ENCODE measurements around the gene MARCHF4. TPM values are rescaled to one million over a fixed set of nuclear protein-coding genes. Genes with fewer than 3 reads are reported as not detected.
"Not testable (repeated sequence)": the region's sequence is repeated elsewhere in the genome, so short reads cannot be mapped to it uniquely, and the experiment has no call there.

Gene MARCHF4
- polyA plus RNA-seq, 1 donor, result 0.08 TPM

DNA sequence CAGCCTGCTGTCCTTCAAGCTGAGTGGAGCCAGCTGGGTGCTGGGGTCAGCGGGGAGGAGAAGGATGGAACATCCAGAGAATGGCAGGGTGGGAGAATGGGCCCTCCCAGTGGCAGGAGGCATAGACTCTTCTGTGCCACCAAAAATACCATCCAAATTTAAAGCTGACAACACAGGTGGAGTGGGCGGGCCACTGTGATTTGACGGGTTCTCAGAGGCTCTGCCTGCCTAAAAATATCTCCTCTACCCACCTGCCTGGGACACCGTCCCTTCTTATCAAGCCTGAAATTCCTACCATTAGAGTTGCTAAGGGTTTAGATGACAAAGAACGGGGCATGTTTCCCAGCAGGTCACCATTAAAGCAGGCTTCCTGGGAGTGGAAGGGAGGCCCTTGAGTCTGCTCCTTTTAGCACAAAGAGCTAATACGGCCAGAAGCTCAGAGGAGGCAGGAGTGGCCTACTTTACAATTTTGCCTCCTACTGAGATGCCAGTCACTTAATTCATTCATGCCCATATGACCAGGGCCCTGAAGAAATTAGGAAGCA lies 19.8 kb upstream of the MARCHF4 start:
- no peak for DNase-seq

DNA sequence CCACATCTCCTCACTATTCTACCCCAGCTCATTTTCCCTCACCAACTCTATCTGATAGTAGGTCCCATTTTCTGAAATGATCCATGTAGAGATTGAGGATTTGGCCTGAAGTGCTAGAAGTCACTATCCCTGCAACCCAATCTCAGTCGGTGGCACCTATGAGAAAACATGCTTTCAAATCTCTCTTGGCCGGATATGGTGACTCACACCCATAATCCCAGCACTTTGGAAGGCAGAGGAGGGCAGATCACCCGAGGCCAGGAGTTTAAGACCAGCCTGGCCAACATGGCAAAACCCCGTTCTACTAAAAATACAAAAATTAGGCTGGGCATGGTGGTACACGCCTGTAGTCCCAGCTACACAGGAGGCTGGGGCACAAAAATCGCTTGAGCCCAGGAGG lies 19.1 kb upstream of the MARCHF4 start:
- DNase-seq, result no peak

DNA sequence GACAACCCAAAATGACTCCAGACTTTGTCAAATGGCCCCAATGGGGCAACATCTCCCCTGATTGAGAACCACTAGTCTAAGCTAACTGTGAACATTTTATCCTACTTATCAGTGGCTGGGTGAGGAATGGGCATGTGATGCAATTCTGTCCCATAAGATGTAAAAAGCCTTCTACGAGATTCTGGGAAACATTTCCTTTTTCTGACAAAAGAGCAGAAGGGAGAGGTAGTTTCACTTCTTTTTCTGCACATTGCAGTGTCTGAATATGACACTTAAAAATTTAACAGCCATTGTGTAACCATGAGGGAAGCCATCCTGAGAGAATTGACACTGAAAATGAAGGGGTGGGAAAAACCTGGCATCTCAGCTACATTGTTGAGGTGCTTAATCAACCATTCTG lies 17.3 kb upstream of the MARCHF4 start:
- DNase-seq, result no peak

DNA sequence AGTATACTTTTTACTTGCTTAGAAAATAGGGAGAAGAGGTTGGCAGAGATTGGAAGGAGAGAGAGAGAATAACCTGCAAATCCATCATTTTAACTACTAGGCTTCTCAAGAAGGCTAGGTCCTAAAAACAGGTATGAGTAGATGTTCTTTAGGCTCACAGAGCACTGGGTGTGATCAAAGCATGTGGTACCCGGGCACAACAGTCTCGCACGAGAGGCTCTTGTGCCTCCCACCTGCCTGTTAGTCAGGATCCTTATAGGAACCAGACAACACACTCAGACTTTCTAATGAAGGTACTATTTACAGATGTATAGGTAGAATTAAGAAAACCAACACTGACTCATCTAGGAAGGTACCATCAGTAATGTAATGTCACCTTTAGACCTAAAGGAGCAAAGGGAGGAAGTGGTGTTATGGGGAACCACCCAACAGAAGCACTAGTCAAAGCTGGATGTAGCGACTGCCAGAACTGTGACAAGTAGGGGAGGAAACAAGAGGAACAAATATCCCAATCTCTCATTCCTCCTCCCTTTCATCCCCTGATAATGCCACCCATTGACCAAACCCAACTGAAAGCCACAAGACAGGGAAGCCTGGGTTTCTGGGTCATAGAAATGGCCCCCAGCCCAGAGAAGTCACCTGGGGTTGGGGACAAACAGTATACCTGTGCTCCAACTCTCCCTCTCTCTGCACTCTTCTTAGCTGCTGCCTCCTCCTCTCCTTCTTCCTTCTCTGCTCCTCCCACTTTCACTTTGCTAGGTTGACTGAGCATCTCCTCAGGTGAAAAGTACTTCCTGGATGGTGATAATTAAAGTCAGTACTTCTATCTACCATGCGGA lies 16.0 kb upstream of the MARCHF4 start:
- no peak for DNase-seq

DNA sequence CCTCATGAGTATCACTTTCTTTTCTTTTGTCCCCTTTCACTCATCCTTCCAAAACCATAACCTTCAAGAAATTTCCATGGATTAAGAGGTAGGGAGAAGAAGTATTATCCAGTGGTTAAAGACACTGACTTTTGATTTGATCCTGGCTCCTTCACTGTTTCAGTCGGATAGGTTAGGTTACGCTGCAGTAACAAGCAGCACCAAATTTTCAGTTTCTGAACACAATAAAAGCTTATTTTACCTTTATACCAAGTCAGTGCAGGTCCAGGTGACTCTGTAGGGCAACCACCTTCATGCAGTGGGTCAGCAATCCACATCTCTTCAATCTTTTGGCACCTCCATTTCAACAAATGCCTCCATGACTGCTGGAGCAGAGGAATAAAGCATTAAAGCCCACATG lies 15.0 kb upstream of the MARCHF4 start:
- DNase-seq, result no peak

DNA sequence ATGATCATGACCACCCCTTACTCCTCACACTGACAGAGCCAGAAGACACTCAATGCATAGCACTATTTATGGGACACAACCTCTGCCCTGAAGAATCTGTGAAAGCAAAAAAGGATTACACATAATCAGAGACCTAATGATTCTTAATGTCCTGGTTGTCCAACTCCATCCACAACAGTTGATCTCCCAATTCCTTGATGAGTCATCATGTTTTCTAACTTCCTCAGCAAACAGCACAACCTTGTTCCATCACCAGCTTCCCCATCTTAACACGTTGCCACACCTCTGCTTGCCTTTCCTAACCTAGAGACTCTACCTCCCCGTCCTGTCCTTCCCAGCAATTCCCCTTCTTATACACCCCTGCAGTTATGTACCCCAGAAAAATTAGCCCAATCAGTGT lies 13.2 kb upstream of the MARCHF4 start:
- no peak for DNase-seq

DNA sequence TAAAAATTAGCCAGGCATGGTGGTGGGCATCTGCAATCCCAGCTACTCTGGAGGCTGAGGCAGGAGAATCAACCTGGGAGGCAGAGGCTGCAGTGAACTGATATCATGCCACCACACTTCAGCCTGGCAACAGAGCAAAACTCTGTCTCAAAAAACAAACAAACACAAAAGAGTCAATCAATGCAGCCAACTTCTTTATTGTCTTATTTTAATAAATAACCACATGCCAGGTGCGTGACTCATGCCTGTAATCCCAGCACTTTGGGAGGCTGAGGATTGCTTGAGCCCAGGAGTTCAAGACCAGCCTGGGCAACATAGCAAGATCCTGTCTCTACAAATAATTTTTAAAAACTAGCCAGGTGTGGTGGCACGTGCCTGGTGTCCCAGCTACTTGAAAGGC lies 12.1 kb upstream of the MARCHF4 start:
- not testable (repeated sequence) for DNase-seq

DNA sequence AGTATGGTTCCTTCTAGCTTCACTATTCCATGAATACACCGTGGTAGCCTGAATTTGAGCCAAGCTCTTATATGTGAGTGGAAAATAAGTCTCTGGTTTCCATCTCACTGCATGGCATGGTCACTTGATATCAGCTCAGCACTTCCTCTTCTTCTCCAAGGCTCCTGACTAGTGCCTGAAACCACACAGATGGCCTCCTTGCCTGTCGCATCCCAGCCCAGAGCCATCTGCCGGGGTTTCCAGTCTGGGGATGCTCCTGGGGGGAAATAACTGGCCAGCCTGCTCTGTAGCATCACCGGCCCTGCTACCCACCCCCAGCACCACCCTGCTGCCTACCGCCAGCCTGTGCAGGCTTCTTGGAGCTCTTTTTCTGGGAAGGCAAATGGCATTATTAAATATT lies 7.7 kb upstream of the MARCHF4 start:
- DNase-seq, result no peak

DNA sequence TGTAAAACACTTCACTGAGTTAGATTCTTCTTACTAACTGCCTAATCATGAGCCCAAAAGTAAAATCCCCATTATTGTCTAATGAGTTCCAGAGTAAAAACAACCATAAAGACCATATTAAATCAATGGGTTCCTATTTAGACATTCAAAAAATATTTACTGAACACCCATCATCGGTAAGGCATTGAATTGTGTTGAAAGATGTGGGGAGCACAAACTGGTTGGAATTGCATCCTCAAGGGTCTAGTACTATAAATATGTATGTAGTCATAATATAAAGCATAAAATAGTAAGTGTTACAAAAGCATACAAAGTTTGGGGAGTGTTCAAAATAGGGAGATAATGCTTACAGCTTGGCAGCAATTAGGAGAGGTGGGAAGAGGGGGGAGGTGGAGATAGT lies 3.0 kb upstream of the MARCHF4 start:
- no peak for DNase-seq

DNA sequence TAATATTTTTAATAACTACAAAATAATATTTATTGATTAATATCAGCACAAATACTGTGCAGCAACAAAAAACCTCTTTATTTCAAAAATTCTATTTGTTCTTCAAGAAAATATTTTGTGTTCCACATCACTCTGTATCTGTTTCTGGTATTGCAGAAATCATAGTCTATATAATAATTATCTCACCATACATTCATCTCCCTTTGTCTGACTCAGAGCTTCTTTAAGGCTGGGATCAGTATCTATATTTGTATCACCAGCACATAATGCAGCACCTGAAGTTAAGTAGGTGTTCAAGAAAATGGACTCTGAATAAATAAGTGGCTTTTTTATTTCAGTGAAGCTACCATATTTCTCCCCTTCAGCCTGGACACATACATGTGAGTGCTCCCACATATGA lies 1.6 kb upstream of the MARCHF4 start:
- DNase-seq, result no peak

DNA sequence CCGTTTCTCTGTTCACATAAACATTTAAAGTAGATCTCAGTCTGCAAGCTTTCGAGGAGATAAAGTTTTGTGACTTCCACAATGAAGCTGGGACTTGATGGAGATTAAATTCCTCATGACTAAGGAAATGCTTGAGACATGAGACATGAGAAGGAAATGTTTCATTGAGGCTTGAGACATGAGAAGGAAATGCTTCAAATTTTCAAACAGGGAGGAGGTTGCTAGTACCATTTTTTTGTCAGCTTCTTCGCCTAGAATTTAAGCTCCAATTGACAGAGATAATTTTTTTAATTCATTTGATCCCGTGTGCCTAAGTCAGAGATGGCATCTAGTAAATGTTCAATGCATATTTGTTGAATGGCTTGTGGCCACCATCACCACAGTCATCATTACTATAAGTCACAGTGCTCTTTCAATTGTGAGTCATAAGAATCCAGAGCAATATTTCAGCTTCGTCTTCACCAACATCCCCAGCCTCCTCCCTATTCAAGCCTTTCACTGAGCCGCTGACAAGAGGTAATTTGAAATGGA lies 543 bp upstream of the MARCHF4 start:
- no peak for DNase-seq

DNA sequence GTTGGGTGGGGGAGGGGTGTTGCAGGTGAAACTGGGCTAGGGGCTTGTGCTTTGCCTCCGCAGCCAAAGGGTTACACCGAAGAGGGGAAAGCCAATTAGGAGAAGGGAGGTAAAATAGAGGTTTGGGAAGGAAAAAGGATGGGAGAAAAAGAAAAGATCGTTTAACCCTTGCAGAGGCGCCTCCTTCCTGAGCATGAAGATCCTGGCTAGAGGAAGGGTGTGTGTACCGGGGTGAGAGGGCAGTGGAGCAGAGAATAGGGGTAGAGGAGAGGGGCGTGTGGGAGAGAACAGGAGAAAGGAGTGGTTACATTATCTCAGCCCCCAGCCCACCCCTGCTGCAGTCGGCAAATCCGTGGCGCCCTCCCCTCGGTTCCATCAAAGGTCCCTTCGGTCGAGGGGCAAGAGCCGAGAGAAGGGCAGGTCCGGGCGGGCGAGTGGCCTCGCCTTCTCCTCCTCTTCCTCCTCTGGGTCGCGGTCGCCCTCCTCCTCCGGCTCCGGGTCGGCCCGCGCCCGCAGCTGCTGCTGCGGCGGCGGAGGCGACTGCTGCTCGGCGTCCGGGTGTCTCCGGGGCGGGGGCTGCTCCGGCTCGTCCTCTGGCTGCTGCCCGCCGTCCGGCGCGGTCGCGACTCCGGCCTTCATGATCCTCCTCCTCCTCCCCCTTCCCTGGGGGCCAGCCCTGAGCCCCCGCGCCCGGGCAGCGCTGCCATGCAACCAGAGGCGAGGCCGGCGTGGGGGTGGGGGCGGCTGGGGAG lies 1.1 kb downstream of the MARCHF4 start:
- DNase-seq, result no peak

DNA sequence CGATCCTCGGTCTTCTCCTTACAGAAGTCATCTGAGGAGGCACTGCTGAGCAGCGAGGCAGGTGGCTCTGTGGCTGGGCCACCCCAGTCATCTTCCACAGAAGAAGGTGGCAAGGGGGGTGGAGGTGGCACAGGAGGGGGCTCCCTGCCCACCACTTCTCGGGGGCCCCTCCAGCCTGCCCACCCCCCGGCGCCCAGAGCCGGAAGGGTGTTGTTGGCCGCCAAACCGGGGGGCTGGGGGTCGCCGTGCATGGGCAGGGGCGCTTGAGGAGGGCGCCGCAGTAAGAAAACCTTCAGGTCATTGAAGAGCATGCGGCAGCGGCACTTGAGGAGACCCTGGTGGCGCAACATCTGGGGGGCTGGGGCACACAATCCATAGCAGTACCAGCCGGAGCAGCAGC lies 2.5 kb downstream of the MARCHF4 start:
- no peak for DNase-seq

DNA sequence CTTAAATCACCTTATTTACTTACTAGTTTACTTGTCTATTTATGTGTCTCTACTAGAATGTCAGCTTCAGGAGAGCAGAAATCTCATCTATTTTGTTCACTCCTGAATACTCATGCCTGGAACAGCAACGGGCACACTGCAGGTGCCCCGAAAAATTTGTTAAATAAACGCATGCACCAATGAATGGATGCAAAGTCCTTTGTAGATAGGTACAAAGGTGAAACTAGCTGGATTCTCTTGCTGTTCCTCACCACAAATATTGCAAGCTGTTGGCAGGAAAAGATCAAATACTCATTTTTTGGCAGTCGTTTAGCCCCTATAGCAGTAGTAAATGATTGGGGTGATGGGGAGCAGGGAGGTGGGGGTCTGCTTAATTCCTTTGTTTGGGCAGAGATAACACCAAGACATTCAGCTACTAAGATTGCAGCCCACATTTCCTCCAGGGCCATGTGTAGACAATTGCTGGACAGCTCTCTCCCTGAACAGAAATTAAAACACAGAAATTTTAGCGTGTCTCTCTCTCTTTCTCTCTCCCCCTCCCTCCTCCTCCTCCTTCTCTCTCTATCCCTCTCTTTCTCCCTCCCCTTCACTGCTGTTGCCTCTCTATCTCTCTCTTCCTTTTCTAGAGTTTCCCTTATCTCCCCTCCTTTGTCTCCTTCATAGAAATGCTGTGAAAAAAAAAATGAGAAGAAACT lies 5.4 kb downstream of the MARCHF4 start:
- no peak for DNase-seq

DNA sequence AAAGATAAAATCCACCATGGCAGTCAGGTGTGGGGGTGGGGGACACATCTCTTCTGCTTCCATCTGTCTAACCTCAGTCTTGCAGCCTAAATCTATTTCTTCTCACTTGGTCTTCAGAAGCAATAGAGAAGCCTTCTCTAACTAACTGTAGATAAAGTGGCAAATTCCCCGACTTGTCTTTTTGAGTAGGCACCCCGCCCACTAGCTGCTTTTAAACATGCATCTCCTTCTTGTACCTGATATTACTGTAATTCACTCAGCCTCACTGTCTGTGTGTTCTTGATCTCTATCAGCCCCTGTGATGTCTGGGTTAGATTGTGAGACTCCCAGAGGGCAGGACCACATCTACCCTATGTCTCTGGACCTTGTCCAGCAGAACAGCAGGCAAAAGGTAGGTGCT lies 6.8 kb downstream of the MARCHF4 start:
- DNase-seq, result no peak

DNA sequence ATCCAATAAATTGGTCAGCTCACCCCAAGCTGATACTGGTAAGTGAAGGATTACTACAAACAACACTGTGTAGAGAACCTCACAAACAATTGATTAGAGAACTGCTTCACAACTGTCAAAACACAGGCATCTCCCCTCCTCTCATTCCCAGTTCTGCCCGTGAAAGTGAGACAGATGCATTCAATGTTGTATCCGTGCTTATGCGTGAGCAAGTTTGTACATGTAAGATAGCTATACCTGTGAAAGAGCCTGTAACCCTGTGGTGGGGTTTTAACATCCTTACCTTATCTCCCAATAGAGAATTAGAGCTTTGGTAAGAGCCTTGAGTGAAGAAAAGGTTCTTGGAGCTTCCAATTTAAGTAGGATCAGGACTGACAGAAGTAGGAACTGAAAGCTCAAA lies 9.1 kb downstream of the MARCHF4 start:
- no peak for DNase-seq

DNA sequence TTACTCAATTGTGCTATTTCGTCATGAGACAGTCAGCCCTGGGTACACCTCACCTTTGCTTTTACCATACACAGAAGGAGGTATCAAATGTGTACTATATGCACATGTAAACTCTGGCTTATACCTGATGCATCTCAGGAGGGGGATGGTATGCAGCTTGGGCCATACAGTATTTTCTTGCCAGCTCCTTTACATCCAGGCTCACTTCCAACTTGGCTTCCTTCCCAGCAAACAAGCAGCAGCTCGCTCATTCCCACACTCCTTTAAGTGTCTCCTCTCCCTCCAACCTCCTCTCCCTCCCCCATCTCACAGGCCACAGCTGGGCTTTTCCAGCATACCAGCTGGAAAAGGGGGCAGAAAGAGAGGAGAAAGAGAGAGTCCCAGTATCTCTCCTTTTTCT lies 9.6 kb downstream of the MARCHF4 start:
- no peak for DNase-seq

DNA sequence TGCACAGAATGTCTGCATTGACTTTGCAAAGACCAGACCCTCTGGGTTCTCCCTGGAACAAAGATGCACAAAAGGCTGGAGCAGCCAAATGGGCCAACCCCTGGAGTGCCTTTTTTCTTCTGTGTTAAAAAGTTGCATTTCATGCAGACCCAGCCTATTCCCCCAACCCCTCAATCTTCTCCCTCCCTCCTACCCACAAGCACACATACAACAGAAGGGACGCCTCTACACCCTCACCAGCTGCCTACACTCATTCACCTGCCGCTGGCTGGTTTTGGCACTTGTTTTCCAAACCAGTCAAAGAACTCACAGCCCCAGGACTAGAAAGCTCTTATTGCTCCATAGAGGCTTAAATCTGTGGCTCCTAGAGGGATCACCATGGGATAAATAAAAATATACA lies 16.6 kb downstream of the MARCHF4 start:
- DNase-seq, result no peak

DNA sequence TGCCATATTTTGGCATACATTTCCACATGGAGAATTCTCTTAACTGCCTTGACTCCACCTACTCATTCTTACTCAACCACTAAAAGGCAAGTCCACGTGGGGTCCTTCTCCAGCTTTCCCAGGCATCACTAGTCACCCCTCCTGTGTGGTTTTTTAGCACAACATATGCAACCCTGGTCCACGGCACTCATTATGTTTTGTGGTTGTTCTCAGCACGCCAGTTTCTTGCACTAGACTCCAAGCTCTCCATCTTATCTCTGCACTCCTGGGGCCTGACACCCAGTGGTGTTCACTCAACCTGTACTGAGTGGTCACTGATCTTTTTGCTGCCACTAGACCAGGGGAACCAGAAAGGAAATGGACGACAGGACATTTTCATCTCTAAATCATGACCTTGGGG lies 18.0 kb downstream of the MARCHF4 start:
- DNase-seq, result no peak

DNA sequence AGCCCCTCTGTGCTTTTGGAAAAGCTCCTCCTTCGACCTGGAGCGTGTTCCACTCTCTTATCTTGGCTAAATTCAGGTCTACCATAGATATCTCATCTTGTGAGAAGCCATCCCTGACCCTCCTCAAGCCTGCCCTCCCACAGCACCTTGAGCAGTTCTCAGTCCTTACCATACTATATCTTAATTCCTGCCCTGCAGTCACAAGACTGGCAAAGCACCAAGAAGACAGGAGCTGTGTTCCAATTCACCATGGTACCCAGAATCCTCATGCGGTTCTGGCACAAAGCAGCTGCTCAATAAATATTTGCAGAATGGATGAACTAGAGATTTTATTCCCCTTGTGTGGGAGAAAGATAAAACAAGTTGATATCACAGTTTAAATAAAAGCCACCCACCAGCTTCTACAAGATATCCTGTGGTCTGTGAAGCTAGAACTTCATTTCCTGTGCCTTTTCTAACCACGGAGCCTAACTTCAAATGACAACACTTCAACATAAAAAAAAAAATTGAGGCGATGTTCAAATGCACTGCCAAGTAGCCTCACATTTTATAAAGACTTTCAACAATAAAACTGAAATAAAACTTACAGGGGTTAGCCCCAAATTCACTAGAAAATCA lies 19.5 kb downstream of the MARCHF4 start:
- no peak for DNase-seq

DNA sequence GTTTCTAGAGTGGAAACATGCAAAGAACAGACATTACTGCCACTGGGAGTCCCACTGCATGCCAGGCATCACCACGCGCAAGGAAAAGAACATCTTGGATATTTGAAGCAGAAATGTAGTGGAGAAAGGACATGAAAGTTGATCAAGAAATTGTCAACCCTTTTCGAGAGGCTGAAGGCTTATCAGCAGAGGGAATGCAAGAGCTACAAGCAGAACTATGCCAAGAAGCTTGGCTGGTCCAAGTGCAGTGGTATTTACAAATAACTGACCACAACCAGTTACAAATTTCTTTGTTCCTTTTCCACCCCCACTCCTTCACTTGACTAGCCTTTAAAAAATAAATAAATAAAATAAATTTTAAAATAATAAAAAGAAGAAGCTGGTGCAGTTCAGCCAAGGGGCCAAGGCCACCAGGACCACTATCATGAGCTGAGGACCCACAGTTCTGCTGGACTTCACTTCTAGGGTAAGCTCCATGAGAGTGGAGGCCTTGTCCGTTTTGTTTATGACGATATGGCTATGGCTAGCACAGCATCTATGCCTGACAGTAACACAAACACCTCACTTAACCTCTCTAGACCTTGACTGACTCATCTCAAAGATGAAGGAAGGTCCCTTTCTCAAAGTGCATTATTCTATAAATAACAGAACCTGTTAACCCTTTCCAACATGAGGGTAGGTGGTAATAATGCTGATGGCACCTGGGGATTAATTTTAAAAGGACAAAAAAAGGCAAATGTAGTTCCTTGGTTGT lies 20.9 kb downstream of the MARCHF4 start:
- DNase-seq, result no peak
